HCT116 (cell line): ENCODE data around the gene LMNA. TPM values are rescaled to one million over a fixed set of nuclear protein-coding genes. Genes with fewer than 3 reads are reported as not detected.

Experiments used
- ATAC-seq: fragments of 200-7000 bp; cut with Tn5 transposase; 2 replicates; pipeline ENCODE4 v1.9.1; 2020; ENCODE audit warnings: mild to moderate bottlenecking, moderate library complexity
- BruUV-seq: library from RNA; stranded (reverse); fragments of 400-500 nt; replicated peaks from 2 replicates; lab custom pipeline; 2021; lab: Mats Ljungman, UMichigan
- CTCF ChIA-PET: fragments of 300-600 bp; sonication (Branson Sonifier 250); formaldehyde crosslinking; loops from one replicate; lab custom pipeline; 2021; ENCODE audit warnings: antibody characterized with exemption; lab: Charles Lee
- POLR2A ChIA-PET: fragments of 300-600, 350-600 bp; sonication (Branson Sonifier 250); formaldehyde crosslinking; loops from one replicate; lab custom pipeline; 2021; ENCODE audit warnings: antibody characterized with exemption; lab: Charles Lee
- RAD21 ChIA-PET, 2 experiments: fragments of 300-600 bp; sonication (Branson Sonifier 250); formaldehyde crosslinking; loops; one replicate each; lab custom pipeline; 2023; ENCODE audit warnings: low total read pairs in 2 of 2; ENCODE audit not compliant: uncharacterized antibody in 2 of 2, unreplicated experiment in 2 of 2, low non-redundant PET in 1 of 2; lab: Charles Lee
- DNase-seq: peaks from one replicate; pipeline ENCODE4 v3.0.0-alpha.2; 2010; ENCODE audit warnings: low read depth, low spot score
- H2AFZ ChIP-seq: fragments of 200-600 bp; shearing (Covaris generic), sonication (generic); 2 replicates; pipeline ENCODE4 v1.6.1; 2017; ENCODE audit warnings: low read depth, mixed run types, mixed read lengths, antibody characterized with exemption, low read length; ENCODE audit not compliant: poor library complexity, severe bottlenecking
- H3K27ac ChIP-seq: 2 replicates; pipeline ENCODE4 v1.5.1; 2012; ENCODE audit warnings: low read depth, low read length
- H3K27me3 ChIP-seq: fragments of 200-600 bp; sonication (generic); 2 replicates; pipeline ENCODE4 v1.6.1; 2016; ENCODE audit warnings: mixed run types, low read length, mixed read lengths; ENCODE audit not compliant: insufficient read depth
- H3K36me3 ChIP-seq, 2 experiments: fragments of 200-500 bp in 1 of 2; fragments of 200-600 bp in 1 of 2; sonication (Bioruptor generic) in 1 of 2; sonication (generic) in 1 of 2; 2 replicates each; pipeline versions ENCODE4 v1.5.1 to v1.6.1; 2014 to 2016; ENCODE audit warnings: low read length in 2 of 2, inconsistent platforms in 1 of 2, mixed read lengths in 1 of 2, mixed run types in 1 of 2; ENCODE audit not compliant: insufficient read depth in 2 of 2, control insufficient read depth in 1 of 2
- H3K4me1 ChIP-seq, 2 experiments: fragments of 200-600 bp in 1 of 2; sonication (generic) in 1 of 2; 2 replicates each; pipeline versions ENCODE4 v1.5.1 to v1.6.1; 2012 to 2017; ENCODE audit warnings: low read length in 2 of 2, inconsistent platforms in 1 of 2, mild to moderate bottlenecking in 1 of 2, mixed read lengths in 1 of 2, mixed run types in 1 of 2, moderate library complexity in 1 of 2; ENCODE audit not compliant: insufficient read depth in 2 of 2, control insufficient read depth in 1 of 2
- H3K4me2 ChIP-seq: fragments of 200-600 bp; sonication (generic); 2 replicates; pipeline ENCODE4 v1.6.1; 2017; ENCODE audit warnings: mixed run types, low read length, mixed read lengths
- H3K4me3 ChIP-seq, 2 experiments: fragments of 200-600 bp in 1 of 2; sonication (generic) in 1 of 2; replicated peaks in 1 of 2; 2 replicates each; pipeline ENCODE4 v1.5.1; 2011 to 2016; ENCODE audit warnings: low read length in 2 of 2, control low read depth in 1 of 2, low read depth in 1 of 2, mild to moderate bottlenecking in 1 of 2, mixed read lengths in 1 of 2, mixed run types in 1 of 2
- H3K79me2 ChIP-seq: fragments of 200-600 bp; sonication (generic); 2 replicates; pipeline ENCODE4 v1.6.1; 2017; ENCODE audit warnings: mild to moderate bottlenecking, mixed run types, low read length, moderate library complexity, mixed read lengths; ENCODE audit not compliant: insufficient read depth
- H3K9ac ChIP-seq: fragments of 200-600 bp; sonication (generic); 2 replicates; pipeline ENCODE4 v1.6.1; 2016; ENCODE audit warnings: low read length, mixed read lengths
- H3K9me2 ChIP-seq: fragments of 200-600 bp; sonication (generic), shearing (Covaris generic); 2 replicates; pipeline ENCODE4 v1.6.1; 2017; ENCODE audit warnings: mixed run types, mild to moderate bottlenecking, moderate library complexity; ENCODE audit not compliant: insufficient read depth
- H3K9me3 ChIP-seq, 2 experiments: fragments of 200-500 bp in 1 of 2; fragments of 200-600 bp in 1 of 2; sonication (Bioruptor generic) in 1 of 2; sonication (generic) in 1 of 2; 2 replicates each; pipeline ENCODE4 v1.6.1; 2014 to 2017; ENCODE audit warnings: low read length in 2 of 2, mixed read lengths in 2 of 2, inconsistent platforms in 1 of 2, low read depth in 1 of 2, mild to moderate bottlenecking in 1 of 2, mixed run types in 1 of 2, moderate library complexity in 1 of 2; ENCODE audit not compliant: control insufficient read depth in 1 of 2, insufficient read depth in 1 of 2
- H4K20me1 ChIP-seq: fragments of 200-600 bp; sonication (generic), shearing (Covaris generic); 2 replicates; pipeline ENCODE4 v1.6.1; 2017; ENCODE audit warnings: mixed run types, mild to moderate bottlenecking, moderate library complexity; ENCODE audit not compliant: insufficient read depth
- ATF3 ChIP-seq: IDR thresholded peaks from 2 replicates; pipeline ENCODE4 v1.6.1; 2012
- CBX3 ChIP-seq: IDR thresholded peaks from 2 replicates; pipeline ENCODE4 v1.6.1; 2012; ENCODE audit warnings: low read depth
- CEBPB ChIP-seq: IDR thresholded peaks from 2 replicates; pipeline ENCODE4 v1.6.1; 2012; ENCODE audit warnings: low read depth
- EGR1 ChIP-seq: IDR thresholded peaks from 2 replicates; pipeline ENCODE4 v1.6.1; 2012; ENCODE audit warnings: low read depth
- ELF1 ChIP-seq: IDR thresholded peaks from 2 replicates; pipeline ENCODE4 v1.6.1; 2012; ENCODE audit warnings: low read depth, borderline replicate concordance
- EZH2 ChIP-seq: fragments of 200-600 bp; sonication (generic); IDR thresholded peaks from 2 replicates; pipeline ENCODE4 v1.6.1; 2017; ENCODE audit warnings: antibody characterized with exemption, mixed run types
- EZH2phosphoT487 ChIP-seq: fragments of 200-600 bp; IDR thresholded peaks from 2 replicates; pipeline ENCODE4 v1.6.1; 2018; ENCODE audit warnings: antibody characterized with exemption, borderline replicate concordance
- JUND ChIP-seq: IDR thresholded peaks from 2 replicates; pipeline ENCODE4 v1.6.1; 2012
- POLR2A ChIP-seq: IDR thresholded peaks from 2 replicates; pipeline ENCODE4 v1.7.0; 2011; ENCODE audit warnings: borderline replicate concordance; ENCODE audit not compliant: insufficient read depth, insufficient read length; ENCODE audit errors: extremely low read depth
- SIN3A ChIP-seq: IDR thresholded peaks from 2 replicates; pipeline ENCODE4 v1.6.1; 2012; ENCODE audit warnings: low read depth
- SP1 ChIP-seq: IDR thresholded peaks from 2 replicates; pipeline ENCODE4 v1.6.1; 2012; ENCODE audit warnings: low read depth
- SRF ChIP-seq: IDR thresholded peaks from 2 replicates; pipeline ENCODE4 v1.6.1; 2012; ENCODE audit warnings: low read depth
- TCF7L2 ChIP-seq: IDR thresholded peaks from 2 replicates; pipeline ENCODE4 v1.7.0; 2011; ENCODE audit warnings: borderline replicate concordance, inconsistent platforms; ENCODE audit not compliant: insufficient read depth, insufficient read length; ENCODE audit errors: extremely low read depth
- YY1 ChIP-seq: IDR thresholded peaks from 2 replicates; pipeline ENCODE4 v1.6.1; 2011; ENCODE audit warnings: low read length, low read depth, moderate library complexity, mild to moderate bottlenecking; ENCODE audit not compliant: insufficient replicate concordance; ENCODE audit errors: extremely low read depth
- ZFX ChIP-seq: fragments of 450-650 bp; IDR thresholded peaks from 2 replicates; pipeline ENCODE4 v1.6.1; 2017
- ZNF274 ChIP-seq: fragments of 200-500 bp; sonication (Bioruptor generic); IDR thresholded peaks from 2 replicates; pipeline ENCODE4 v1.6.1; 2014; ENCODE audit warnings: mild to moderate bottlenecking, low read depth, low read length, inconsistent platforms
- intact Hi-C: fragments of 100-400 bp; cut with micrococcal nuclease; formaldehyde crosslinking; loops from 2 replicates; pipeline ENCODE4 v1.10.0; 2022
- total RNA-seq: library from RNA; stranded (reverse); gene quantifications from one replicate; pipeline ENCODE4 v1.2.1, GENCODE V29; 2021; ENCODE audit not compliant: unreplicated experiment
- TF ChIP-seq, protein P1 (sequence below): IDR thresholded peaks from 2 replicates; pipeline ENCODE4 v1.6.1; 2011; ENCODE audit warnings: mild to moderate bottlenecking, low read length, moderate library complexity; ENCODE audit not compliant: insufficient replicate concordance; ENCODE audit errors: extremely low read depth
- TF ChIP-seq, protein P2 (sequence below): IDR thresholded peaks from 2 replicates; pipeline ENCODE4 v1.6.1; 2012; ENCODE audit warnings: low read depth
- TF ChIP-seq, protein P3 (sequence below): IDR thresholded peaks from 2 replicates; pipeline ENCODE4 v1.6.1; 2012

The LMNA gene
- total RNA-seq, 1 experiment from 2014 or later = 528 TPM

DNA sequence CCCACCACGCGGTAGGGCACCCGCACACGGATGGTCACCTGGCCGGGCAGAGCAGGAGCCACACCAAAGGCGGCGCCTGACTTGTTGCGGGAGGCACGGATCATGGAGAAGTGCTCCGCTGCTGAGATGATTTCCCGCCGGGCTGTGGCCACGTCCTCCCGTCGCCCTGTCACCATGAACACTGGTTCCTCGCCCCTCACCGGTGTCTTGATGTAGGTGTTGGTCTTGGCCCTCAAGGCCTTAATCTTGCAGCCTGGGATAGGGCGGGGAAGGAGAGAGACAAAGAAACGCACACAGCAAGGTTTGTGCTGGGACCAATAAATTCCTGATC is 37.1 kb upstream of the LMNA start (continued):
- TF ChIP-seq CBX3 = no peak
- TF ChIP-seq CEBPB = no peak
- TF ChIP-seq, protein P1, sequence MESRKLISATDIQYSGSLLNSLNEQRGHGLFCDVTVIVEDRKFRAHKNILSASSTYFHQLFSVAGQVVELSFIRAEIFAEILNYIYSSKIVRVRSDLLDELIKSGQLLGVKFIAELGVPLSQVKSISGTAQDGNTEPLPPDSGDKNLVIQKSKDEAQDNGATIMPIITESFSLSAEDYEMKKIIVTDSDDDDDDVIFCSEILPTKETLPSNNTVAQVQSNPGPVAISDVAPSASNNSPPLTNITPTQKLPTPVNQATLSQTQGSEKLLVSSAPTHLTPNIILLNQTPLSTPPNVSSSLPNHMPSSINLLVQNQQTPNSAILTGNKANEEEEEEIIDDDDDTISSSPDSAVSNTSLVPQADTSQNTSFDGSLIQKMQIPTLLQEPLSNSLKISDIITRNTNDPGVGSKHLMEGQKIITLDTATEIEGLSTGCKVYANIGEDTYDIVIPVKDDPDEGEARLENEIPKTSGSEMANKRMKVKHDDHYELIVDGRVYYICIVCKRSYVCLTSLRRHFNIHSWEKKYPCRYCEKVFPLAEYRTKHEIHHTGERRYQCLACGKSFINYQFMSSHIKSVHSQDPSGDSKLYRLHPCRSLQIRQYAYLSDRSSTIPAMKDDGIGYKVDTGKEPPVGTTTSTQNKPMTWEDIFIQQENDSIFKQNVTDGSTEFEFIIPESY = no peak
- TF ChIP-seq TCF7L2 = no peak
- TF ChIP-seq SRF = no peak
- TF ChIP-seq EGR1 = no peak
- TF ChIP-seq ATF3 = no peak
- TF ChIP-seq EZH2 = no peak
- no peak for TF ChIP-seq SP1
- no peak for TF ChIP-seq ZFX

- Histone ChIP-seq H3K9ac (no peak overlapping the region), H2AFZ (no peak overlapping the region), H3K4me3 (no peak overlapping the region), H3K79me2 (no peaks in the 10 kb centered on the region), H3K4me1 (peaks cover 0 to 29% of the 10 kb centered on the region in 2 experiments; a peak in 3 of 4 replicates), H4K20me1 (no peaks in the 10 kb centered on the region), H3K27ac (no peak overlapping the region), H3K4me2 (no peak overlapping the region), H3K27me3 (no peaks in the 10 kb centered on the region), H3K9me2 (no peaks in the 10 kb centered on the region), H3K36me3 (peaks cover 0 to 2% of the 10 kb centered on the region in 2 experiments; a peak in 1 of 4 replicates), H3K9me3 (no peaks in the 10 kb centered on the region)
- intact Hi-C loops = no loop called here
- CTCF ChIA-PET = interaction anchor here (1.1 kb wide), 1 partner anchor 12 kb away, joined by 4 read pairs; no protein-coding TSS in a partner anchor
- POLR2A ChIA-PET = no interaction called here
- RAD21 ChIA-PET = no interaction called here
- ATAC-seq (no peak), DNase-seq (no peak)
- no TSS peak for BruUV-seq
- TF ChIP-seq, protein P2, sequence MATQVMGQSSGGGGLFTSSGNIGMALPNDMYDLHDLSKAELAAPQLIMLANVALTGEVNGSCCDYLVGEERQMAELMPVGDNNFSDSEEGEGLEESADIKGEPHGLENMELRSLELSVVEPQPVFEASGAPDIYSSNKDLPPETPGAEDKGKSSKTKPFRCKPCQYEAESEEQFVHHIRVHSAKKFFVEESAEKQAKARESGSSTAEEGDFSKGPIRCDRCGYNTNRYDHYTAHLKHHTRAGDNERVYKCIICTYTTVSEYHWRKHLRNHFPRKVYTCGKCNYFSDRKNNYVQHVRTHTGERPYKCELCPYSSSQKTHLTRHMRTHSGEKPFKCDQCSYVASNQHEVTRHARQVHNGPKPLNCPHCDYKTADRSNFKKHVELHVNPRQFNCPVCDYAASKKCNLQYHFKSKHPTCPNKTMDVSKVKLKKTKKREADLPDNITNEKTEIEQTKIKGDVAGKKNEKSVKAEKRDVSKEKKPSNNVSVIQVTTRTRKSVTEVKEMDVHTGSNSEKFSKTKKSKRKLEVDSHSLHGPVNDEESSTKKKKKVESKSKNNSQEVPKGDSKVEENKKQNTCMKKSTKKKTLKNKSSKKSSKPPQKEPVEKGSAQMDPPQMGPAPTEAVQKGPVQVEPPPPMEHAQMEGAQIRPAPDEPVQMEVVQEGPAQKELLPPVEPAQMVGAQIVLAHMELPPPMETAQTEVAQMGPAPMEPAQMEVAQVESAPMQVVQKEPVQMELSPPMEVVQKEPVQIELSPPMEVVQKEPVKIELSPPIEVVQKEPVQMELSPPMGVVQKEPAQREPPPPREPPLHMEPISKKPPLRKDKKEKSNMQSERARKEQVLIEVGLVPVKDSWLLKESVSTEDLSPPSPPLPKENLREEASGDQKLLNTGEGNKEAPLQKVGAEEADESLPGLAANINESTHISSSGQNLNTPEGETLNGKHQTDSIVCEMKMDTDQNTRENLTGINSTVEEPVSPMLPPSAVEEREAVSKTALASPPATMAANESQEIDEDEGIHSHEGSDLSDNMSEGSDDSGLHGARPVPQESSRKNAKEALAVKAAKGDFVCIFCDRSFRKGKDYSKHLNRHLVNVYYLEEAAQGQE = no peak
- no peak for TF ChIP-seq CEBPB
- no peak for TF ChIP-seq ZNF274
- TF ChIP-seq SIN3A = no peak
- TF ChIP-seq EZH2phosphoT487 = no peak
- no peak for TF ChIP-seq ZFX
- no peak for TF ChIP-seq ATF3
- no peak for TF ChIP-seq JUND
- no peak for TF ChIP-seq ELF1
- TF ChIP-seq, protein P3, sequence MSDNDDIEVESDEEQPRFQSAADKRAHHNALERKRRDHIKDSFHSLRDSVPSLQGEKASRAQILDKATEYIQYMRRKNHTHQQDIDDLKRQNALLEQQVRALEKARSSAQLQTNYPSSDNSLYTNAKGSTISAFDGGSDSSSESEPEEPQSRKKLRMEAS = no peak
- no peak for TF ChIP-seq YY1
- no peak for TF ChIP-seq POLR2A
- no peak for TF ChIP-seq SP1
- no peak for TF ChIP-seq TCF7L2
- TF ChIP-seq SRF = no peak
These were observed 35.8 kb upstream of the LMNA start for GRCh38 chr1:156078728-156079127.
